ENCODE results near the gene FAAH.

DNA sequence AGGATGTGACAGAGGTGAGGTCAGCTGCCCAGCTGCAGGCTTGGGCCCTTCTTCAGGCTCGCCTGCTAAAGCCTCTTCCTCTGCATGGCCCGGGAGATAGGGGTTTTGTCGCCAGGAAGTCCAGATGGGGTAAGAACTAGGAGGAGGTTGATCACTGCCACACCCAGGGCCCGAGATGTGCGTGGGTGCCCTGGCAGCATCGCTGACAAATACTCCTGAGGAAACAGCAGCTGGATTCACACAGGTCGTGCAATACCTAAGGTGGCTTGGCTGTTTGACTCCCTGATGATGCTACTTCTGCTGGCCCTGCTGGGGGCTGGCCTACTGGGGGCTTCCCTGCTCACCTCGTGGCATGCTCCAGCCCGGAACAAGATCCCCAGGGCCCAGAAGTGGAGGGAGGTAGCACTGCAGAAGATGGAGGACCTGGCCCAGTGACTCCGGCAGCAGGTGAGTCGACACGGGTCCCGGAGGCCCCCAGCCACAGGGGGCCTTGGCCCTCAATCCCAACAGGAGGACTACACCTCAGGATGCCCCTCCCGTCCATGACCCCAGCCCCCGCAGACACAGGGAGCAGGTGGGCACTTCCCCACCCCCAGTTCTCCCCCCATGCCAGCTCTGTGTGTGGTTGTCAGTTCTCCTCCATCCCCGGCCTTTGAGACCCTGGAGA is 29.6 kb downstream of the FAAH start:
- TF ChIP-seq, protein P1, sequence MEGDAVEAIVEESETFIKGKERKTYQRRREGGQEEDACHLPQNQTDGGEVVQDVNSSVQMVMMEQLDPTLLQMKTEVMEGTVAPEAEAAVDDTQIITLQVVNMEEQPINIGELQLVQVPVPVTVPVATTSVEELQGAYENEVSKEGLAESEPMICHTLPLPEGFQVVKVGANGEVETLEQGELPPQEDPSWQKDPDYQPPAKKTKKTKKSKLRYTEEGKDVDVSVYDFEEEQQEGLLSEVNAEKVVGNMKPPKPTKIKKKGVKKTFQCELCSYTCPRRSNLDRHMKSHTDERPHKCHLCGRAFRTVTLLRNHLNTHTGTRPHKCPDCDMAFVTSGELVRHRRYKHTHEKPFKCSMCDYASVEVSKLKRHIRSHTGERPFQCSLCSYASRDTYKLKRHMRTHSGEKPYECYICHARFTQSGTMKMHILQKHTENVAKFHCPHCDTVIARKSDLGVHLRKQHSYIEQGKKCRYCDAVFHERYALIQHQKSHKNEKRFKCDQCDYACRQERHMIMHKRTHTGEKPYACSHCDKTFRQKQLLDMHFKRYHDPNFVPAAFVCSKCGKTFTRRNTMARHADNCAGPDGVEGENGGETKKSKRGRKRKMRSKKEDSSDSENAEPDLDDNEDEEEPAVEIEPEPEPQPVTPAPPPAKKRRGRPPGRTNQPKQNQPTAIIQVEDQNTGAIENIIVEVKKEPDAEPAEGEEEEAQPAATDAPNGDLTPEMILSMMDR (IDR thresholded peaks at IDR 0.05), result no peak
- TF ChIP-seq POLR2A (IDR thresholded peaks at IDR 0.05), result no peak
- no peak for TF ChIP-seq POLR2AphosphoS5 (IDR thresholded peaks at IDR 0.05)

Data from breast epithelium (tissue), 3 donors.